ENCODE results near the gene CDH23. TPM values are rescaled to one million over a fixed set of nuclear protein-coding genes. Genes with fewer than 3 reads are reported as not detected.

Gene CDH23
- total and polyA plus RNA-seq, 9 of the 15 experiments (the other 6 are each of a cell fraction or from before 2014, with no cell fraction given) = 0.18 to 1.2 (median 0.47) TPM

- TF ChIP-seq EHMT2 (IDR thresholded peaks at IDR 0.05) (no peak), ZNF324 (CRISPR knock-in tag; IDR thresholded peaks at IDR 0.05) (no peak), ZNF146 (CRISPR knock-in tag; IDR thresholded peaks at IDR 0.05; ENCODE audit: unreplicated experiment) (no peak), GTF3C2 (IDR thresholded peaks at IDR 0.05; ENCODE audit: borderline replicate concordance, extremely low read depth, insufficient read length) (no peak), MECOM (CRISPR knock-in tag; IDR thresholded peaks at IDR 0.05) (no peak), NCOA6 (IDR thresholded peaks at IDR 0.05) (no peak), SAFB (IDR thresholded peaks at IDR 0.05; ENCODE audit: borderline replicate concordance, low read depth, low read length) (no peak), MED1 (CRISPR knock-in tag; IDR thresholded peaks at IDR 0.05; ENCODE audit: borderline replicate concordance) (no peak), ZNF398 (CRISPR knock-in tag; IDR thresholded peaks at IDR 0.05) (no peak), MTA1 (IDR thresholded peaks at IDR 0.05; ENCODE audit: borderline replicate concordance) (peak; percentile 60; the same call in 1 of the 2 replicates), ZC3H4 (CRISPR knock-in tag; IDR thresholded peaks at IDR 0.05; ENCODE audit: borderline replicate concordance) (no peak), ZNF717 (CRISPR knock-in tag; IDR thresholded peaks at IDR 0.05) (no peak), USF1 (CRISPR knock-in tag; IDR thresholded peaks at IDR 0.05) (no peak), IFI16 (CRISPR knock-in tag; IDR thresholded peaks at IDR 0.05) (no peak), ZNF431 (CRISPR knock-in tag; IDR thresholded peaks at IDR 0.05) (0 out of 2 replicates have a peak, but pooled peaks have one; percentile 20), NR4A1 (CRISPR knock-in tag; IDR thresholded peaks at IDR 0.05) (no peak), NR4A1 (tag; IDR thresholded peaks at IDR 0.05) (no peak)
- TF ChIP-seq, protein P1, sequence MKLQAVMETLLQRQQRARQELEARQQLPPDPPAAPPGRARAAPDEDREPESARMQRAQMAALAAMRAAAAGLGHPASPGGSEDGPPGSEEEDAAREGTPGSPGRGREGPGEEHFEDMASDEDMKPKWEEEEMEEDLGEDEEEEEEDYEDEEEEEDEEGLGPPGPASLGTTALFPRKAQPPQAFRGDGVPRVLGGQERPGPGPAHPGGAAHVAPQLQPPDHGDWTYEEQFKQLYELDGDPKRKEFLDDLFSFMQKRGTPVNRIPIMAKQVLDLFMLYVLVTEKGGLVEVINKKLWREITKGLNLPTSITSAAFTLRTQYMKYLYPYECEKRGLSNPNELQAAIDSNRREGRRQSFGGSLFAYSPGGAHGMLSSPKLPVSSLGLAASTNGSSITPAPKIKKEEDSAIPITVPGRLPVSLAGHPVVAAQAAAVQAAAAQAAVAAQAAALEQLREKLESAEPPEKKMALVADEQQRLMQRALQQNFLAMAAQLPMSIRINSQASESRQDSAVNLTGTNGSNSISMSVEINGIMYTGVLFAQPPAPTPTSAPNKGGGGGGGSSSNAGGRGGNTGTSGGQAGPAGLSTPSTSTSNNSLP (IDR thresholded peaks at IDR 0.05; ENCODE audit: borderline replicate concordance, low read depth, low read length) = no peak
- TF ChIP-seq, protein P2, sequence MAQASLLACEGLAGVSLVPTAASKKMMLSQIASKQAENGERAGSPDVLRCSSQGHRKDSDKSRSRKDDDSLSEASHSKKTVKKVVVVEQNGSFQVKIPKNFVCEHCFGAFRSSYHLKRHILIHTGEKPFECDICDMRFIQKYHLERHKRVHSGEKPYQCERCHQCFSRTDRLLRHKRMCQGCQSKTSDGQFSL (CRISPR knock-in tag; IDR thresholded peaks at IDR 0.05) = no peak
- TF ChIP-seq, protein P2 (tag; IDR thresholded peaks at IDR 0.05) = no peak
These were observed 37.2 kb upstream of the CDH23 start (continued) for GRCh38 chr10:71359364-71360046.
